ENCODE results near the gene RPL13.
A peak's percentile ranks its signal among the peaks of the same experiment; 100 is the strongest.

Gene RPL13

GRCh38 chr16:89560378-89561141 is at the start of gene RPL13:
TSS of gene RPL13 (plus strand) at chr16:89560682. CDS start at chr16:89560960, 278 bp downstream.
- peak; percentile 81 to 85 for DNase-seq (ENCODE audit: low read depth in 2 of 2)

DNA sequence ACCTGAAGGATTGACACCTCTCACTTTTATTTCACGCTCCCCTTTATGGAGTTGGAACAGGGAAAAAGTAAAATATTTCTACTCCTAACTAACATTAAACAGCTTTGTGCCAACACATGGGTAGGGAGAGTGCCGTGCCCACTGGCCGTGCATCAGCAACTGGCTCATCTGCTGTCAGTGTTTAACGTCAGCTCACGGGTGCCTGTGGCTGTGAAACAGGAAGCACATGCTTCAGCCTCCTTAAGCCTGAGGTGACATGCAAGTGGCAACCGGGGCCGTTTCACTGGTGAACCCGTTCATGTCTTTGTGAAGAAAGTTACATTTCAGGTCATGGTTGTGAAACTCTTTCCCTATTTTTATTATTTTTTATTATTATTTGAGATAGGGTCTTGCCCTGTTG is 49.1 kb upstream of the RPL13 start:
- DNase-seq (ENCODE audit: low read depth in 2 of 2) = no peak

DNA sequence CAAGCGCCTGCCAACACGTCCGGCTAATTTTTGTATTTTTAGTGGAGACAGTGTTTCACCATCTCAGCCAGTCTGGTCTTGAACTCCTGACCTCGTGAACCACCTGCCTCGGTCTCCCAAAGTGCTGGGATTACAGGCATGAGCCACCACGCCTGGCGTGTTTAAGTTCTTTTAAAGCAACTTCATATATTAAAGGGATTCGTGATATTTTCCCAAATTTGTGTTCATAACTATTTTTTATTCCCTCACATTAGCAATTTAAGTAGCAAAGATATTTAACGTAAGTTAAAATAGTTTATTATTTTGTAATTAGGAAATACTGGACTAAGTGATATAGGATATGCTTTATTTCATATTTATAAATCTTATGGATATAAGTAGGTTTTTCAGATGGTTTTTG is 48.0 kb upstream of the RPL13 start:
- DNase-seq (ENCODE audit: low read depth in 2 of 2) = no peak

- no peak for DNase-seq (ENCODE audit: low read depth in 2 of 2)
These were observed 43.4 kb upstream of the RPL13 start for GRCh38 chr16:89517128-89517527.

- DNase-seq (ENCODE audit: low read depth in 2 of 2) = no peak
These were observed 40.6 kb upstream of the RPL13 start for GRCh38 chr16:89519881-89520280.

DNA sequence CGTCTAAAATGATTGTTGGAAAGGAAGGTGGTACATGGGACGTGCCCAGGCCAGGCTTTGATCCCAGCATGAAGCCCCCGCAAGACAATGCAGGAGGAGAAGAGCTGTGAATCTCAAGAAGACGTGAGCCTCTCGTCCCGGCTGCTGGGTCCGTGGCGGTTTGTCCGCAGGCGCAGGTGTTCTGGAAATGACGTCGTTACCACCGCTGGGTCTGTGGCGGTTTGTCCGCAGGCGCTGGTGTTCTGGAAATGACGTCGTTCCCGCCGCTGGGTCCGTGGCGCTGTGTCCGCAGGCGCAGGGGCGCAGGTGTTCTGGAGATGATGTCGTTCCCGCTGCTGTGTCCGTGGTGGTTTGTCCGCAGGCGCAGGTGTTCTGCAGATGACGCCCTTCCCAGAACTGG is 38.2 kb upstream of the RPL13 start:
- no peak for DNase-seq (ENCODE audit: low read depth in 2 of 2)

- DNase-seq (ENCODE audit: low read depth in 2 of 2) = no peak
These were observed 36.7 kb upstream of the RPL13 start for GRCh38 chr16:89523680-89524344.

GRCh38 chr16:89525146-89525913 is 35.2 kb upstream of the RPL13 start:
- DNase-seq (ENCODE audit: low read depth in 2 of 2) = no peak

DNA sequence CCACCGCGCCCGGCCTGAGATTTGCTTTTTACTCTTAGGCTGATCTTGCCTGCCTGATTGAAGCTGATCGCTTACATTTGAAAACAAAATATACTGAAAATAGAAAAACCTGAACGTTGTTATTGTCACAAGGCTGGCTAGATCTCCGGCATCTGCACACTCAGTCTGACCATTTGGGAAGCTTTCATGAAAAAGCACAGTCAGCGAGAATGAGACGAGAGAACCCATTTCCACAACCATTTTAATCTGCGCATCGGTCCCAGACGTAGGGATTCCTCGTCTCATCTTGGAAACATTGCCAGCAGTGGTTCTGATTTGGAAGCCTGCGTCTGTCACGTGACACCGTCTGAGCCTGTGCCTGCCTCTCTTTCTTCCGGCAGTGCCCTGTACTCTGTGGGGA is 31.4 kb upstream of the RPL13 start:
- DNase-seq (ENCODE audit: low read depth in 2 of 2) = no peak

DNA sequence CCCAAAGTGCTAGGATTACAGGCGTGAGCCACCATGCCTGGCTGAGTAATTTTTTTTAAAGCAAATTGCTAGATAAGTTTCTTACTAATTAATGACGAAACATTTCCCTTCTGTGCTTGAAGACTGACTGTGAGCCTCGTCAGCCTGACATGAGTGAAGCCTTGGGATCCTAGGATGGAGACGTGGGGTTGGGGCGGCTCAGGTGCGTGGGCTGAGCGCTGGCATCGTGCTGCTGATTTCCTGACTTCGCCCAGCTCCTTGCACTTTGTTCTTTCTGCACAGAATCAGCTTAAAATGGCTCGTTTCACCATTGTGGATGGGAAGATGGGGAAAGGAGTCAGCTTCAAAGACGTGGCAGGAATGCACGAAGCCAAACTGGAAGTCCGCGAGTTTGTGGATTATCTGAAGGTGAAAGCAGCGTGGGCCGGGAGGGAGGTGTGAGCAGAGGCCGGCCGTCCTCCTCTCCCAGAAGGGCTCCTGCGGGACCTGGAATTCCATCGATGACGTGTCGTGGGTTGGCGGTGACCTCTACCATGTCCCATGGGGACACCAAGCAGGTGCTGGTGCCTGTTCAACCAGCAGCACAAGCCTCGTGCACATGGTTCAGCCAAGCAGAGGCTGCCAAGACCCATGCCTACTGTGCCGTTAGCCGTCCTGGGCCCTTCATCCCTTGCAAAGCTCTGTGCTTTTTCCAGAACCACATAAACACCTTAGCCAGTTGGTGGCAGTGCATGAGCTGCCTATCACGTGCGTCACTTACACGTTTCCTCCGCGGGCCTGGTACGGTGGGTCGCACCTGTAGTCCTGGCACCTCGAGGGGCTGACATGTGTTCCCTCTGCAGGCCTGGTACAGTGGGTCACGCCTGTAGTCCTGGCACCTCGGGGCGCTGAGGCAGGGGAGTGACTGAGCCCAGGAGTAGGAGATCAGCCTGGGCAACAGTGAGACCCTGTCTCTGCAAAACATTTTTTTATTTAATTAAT is 29.8 kb upstream of the RPL13 start:
- DNase-seq (ENCODE audit: low read depth in 2 of 2) = no peak

DNA sequence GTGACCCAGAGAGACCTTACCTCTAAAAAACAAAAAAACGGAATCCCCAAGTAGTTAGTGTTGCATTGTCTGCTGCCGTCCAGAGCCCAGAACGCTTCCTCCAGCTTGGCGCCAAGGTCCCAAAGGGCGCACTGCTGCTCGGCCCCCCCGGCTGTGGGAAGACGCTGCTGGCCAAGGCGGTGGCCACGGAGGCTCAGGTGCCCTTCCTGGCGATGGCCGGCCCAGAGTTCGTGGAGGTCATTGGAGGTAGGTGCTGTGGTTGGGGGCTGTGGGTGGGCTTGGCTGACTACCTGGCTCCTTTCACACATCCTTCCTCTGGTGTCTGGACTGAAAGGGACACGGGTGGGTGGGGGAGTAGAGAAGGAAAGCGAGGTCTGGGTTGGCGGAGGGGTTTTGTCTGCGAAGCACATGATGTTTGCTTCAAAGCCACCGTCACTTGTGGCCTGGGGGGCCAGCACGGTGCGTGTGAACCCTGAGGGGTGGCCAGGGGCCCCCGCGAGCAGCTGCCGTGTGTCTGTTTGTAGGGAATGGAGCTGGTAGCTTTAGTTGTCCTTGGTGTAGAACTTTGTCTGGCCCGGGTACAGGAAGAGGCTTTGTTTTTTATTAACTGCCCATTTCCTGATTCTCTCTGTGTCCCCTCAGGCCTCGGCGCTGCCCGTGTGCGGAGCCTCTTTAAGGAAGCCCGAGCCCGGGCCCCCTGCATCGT is 28.5 kb upstream of the RPL13 start:
- no peak for DNase-seq (ENCODE audit: low read depth in 2 of 2)

DNA sequence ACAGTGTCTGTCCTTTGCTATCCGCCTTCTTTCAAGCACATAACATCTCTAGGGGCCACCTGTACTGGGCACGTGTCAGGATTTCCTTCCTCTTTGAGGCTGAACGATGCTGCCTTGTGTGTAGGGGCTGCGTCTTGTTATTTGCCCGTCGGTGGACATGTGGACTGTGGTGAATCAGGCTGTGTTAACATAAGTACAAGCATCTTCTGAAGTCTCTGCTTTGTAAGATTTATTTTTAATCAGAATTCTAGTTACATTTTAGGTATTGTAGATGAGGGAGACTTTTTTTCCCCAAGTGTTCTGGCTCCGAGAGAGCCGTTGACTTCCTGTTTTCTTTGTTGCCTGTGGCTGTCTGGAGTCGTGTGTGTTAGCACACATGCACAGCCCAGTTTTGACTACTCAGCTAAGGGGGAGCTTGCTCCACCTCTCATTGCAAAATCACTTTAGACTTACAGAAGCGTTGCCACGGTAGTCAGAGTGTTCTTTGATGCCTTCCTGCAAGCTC is 26.2 kb upstream of the RPL13 start:
- DNase-seq (ENCODE audit: low read depth in 2 of 2) = no peak

- DNase-seq (ENCODE audit: low read depth in 2 of 2) = no peak
These were observed 24.1 kb upstream of the RPL13 start for GRCh38 chr16:89536371-89536770.

- no peak for DNase-seq (ENCODE audit: low read depth in 2 of 2)
These were observed 23.5 kb upstream of the RPL13 start for GRCh38 chr16:89536886-89537548.

- no peak for DNase-seq (ENCODE audit: low read depth in 2 of 2)
These were observed 22.9 kb upstream of the RPL13 start for GRCh38 chr16:89537549-89537925.

DNA sequence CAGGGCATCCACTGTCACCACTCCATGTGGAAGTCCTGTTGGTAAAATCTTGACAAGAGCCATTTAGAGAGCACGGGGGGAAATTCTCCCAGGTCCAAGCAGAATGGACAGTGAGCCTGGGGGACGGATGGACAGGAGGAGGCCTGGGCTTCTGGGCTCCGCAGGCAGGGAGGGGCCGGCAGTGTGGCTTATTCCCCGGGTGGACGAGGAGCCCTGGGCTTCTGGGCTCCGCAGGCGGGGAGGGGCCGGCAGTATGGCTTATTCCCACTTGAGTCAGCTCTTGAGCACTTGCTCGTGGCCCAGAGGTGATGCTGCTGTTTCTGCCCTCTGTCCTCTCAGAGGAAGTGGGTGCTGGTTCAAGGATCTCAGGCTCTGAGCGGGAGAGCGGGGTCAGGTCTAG is 22.2 kb upstream of the RPL13 start:
- DNase-seq (ENCODE audit: low read depth in 2 of 2) = no peak

GRCh38 chr16:89540557-89540956 is 19.9 kb upstream of the RPL13 start:
- no peak for DNase-seq (ENCODE audit: low read depth in 2 of 2)

- DNase-seq (ENCODE audit: low read depth in 2 of 2) = no peak
These were observed 18.7 kb upstream of the RPL13 start for GRCh38 chr16:89541792-89542191.

GRCh38 chr16:89544113-89544512 is 16.4 kb upstream of the RPL13 start:
- DNase-seq (ENCODE audit: low read depth in 2 of 2) = no peak

DNA sequence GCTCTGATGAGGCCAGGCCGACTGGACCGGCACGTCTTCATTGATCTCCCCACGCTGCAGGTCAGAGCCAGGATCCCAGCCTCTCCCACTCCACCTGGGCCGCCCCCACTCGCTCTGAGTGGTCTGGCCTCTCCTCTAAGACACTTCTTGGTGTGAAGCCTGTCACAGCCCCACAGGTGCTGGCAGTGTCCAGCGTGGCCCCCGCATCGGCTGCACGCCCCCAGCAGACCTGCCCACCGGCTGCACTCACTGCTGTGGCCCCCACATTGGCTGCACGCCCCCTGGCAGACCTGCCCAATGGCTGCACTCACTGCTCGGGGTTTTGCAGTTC is 15.8 kb upstream of the RPL13 start:
- DNase-seq (ENCODE audit: low read depth in 2 of 2) = no peak
